Gastrocnemius medialis (tissue), 4 donors: ENCODE results near the gene SLC38A2. TPM values are rescaled to one million over a fixed set of nuclear protein-coding genes. Genes with fewer than 3 reads are reported as not detected.

Source experiments
- ATAC-seq, 2 donors: fragments of 150-250 bp; one replicate each; pipeline ENCODE4 v1.9.1; 2016
- DNase-seq, 2 donors: peaks; one replicate each; pipeline ENCODE4 v3.0.0-alpha.2; 2019
- H3K27ac ChIP-seq, 4 donors: fragments of 200-600 bp; sonication (generic); 1 replicate in 1 of 4; 2 replicates in 3 of 4; pipeline ENCODE4 v1.5.1; 2016 to 2018; ENCODE audit warnings: mild to moderate bottlenecking in 2 of 4, moderate library complexity in 1 of 4
- H3K27me3 ChIP-seq, 3 donors: fragments of 200-600 bp; sonication (generic) in 2 of 3; 1 replicate in 1 of 3; 2 replicates in 2 of 3; pipeline versions ENCODE4 v1.5.1 to v1.6.0; 2016 to 2019; ENCODE audit warnings: mild to moderate bottlenecking in 1 of 3, moderate library complexity in 1 of 3
- H3K36me3 ChIP-seq, 2 donors: fragments of 200-600 bp; sonication (generic) in 1 of 2; one replicate each; pipeline ENCODE4 v1.5.1; 2017 to 2018
- H3K4me1 ChIP-seq, 2 donors: fragments of 200-600 bp; sonication (generic) in 1 of 2; one replicate each; pipeline ENCODE4 v1.5.1; 2016 to 2017; ENCODE audit warnings: mild to moderate bottlenecking in 2 of 2
- H3K4me3 ChIP-seq, 4 donors: fragments of 200-600 bp; sonication (generic) in 3 of 4; 1 replicate in 1 of 4; 2 replicates in 3 of 4; pipeline ENCODE4 v1.5.1; 2016 to 2019; ENCODE audit warnings: mild to moderate bottlenecking in 2 of 4
- H3K9me3 ChIP-seq, 3 donors: fragments of 200-600 bp; sonication (generic) in 2 of 3; 1 replicate in 1 of 3; 2 replicates in 2 of 3; pipeline ENCODE4 v1.5.1; 2016 to 2019
- POLR2A ChIP-seq, 2 donors: fragments of 450-650 bp; IDR thresholded peaks; one replicate each; pipeline ENCODE4 v1.6.1; 2017; ENCODE audit warnings: antibody characterized with exemption in 2 of 2, mild to moderate bottlenecking in 2 of 2, moderate library complexity in 2 of 2
- in situ Hi-C, 4 donors: fragments of 200-750 bp; cut with MboI; loops; one replicate each; pipeline versions ENCODE4 v1.15.0 to v1.8.0; 2017; ENCODE audit warnings: low sequenced_read_pairs in 4 of 4
- intact Hi-C: fragments of 100-400 bp; cut with DNase I; formaldehyde crosslinking; loops from one replicate; pipeline ENCODE4 v1.15.1; 2023; ENCODE audit warnings: low total_unique reads
- total RNA-seq, 4 donors: library from RNA; depleted of rRNA; stranded (reverse); fragments of >200 nt; gene quantifications; one replicate each; pipeline versions ENCODE4 v1.1.0 to v1.2.3, GENCODE V29; 2016
- TF ChIP-seq, protein P1 (sequence below), 5 experiments: fragments of 450-650 bp in 3 of 5; fragments of 200-600 bp in 2 of 5; sonication (generic) in 2 of 5; IDR thresholded peaks in 4 of 5; conservative IDR thresholded peaks in 1 of 5; 1 replicate in 4 of 5; 2 replicates in 1 of 5; pipeline ENCODE4 v1.5.1; 2016 to 2019; ENCODE audit warnings: antibody characterized with exemption in 5 of 5, mild to moderate bottlenecking in 3 of 5, moderate library complexity in 3 of 5

Gene SLC38A2
- total RNA-seq, 4 donors from 2014 or later, result 260 to 853 (median 400) TPM

DNA sequence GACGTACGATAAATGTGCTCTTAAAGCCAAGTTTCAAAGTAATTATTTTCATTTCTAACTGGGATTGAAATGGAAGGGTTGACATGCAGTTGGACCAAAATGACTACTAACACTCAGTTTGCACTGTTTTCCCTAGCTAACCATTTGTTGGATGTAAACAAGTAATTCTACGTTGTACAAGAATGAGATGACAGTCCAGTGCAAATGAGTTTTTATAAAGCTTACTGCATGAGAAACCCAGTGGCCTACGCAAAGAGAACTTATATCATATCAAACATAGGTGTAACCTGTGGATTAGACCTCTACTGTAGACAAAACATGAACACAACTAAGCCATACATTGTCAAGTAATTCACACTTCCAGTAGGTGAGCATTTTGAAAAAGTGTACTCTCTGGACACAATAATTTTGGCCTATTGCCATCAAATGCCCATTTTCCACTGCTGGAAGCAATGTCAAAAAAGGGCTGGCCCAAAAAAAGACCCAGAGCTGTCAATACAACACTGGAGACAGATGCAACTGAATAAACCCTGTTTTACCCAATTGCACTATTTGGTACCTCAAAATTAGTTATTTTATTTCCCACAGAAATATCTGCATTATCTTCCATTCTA, 12.8 kb downstream of the SLC38A2 start:
- Histone ChIP-seq H3K36me3 (peaks cover 14 to 57% of the 10 kb centered on the region in 2 donors), H3K4me1 (peaks cover 33 to 45% of the 10 kb centered on the region in 2 donors), H3K9me3 (no peaks in the 10 kb centered on the region), H3K27me3 (no peaks in the 10 kb centered on the region), H3K27ac (peak overlapping the region; percentile 18 to 93 (median 32)), H3K4me3 (no peak overlapping the region)
- no peak for TF ChIP-seq POLR2A (IDR thresholded peaks at IDR 0.05)
- TF ChIP-seq, protein P1, sequence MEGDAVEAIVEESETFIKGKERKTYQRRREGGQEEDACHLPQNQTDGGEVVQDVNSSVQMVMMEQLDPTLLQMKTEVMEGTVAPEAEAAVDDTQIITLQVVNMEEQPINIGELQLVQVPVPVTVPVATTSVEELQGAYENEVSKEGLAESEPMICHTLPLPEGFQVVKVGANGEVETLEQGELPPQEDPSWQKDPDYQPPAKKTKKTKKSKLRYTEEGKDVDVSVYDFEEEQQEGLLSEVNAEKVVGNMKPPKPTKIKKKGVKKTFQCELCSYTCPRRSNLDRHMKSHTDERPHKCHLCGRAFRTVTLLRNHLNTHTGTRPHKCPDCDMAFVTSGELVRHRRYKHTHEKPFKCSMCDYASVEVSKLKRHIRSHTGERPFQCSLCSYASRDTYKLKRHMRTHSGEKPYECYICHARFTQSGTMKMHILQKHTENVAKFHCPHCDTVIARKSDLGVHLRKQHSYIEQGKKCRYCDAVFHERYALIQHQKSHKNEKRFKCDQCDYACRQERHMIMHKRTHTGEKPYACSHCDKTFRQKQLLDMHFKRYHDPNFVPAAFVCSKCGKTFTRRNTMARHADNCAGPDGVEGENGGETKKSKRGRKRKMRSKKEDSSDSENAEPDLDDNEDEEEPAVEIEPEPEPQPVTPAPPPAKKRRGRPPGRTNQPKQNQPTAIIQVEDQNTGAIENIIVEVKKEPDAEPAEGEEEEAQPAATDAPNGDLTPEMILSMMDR (IDR thresholded peaks at IDR 0.05 in 4 of 5, conservative IDR thresholded peaks at IDR 0.05 in 1 of 5), result no peak
- intact Hi-C loops, result no loop called here
- DNase-seq, result no peak
- in situ Hi-C loops, result loop anchor here in 3 of 4 donors (10.0 to 25.0 kb wide), 4 partner anchors 303 to 565 kb away; partner anchors contain the start of gene SCAF11 (in 1 of the 3)
- no peak for ATAC-seq

DNA sequence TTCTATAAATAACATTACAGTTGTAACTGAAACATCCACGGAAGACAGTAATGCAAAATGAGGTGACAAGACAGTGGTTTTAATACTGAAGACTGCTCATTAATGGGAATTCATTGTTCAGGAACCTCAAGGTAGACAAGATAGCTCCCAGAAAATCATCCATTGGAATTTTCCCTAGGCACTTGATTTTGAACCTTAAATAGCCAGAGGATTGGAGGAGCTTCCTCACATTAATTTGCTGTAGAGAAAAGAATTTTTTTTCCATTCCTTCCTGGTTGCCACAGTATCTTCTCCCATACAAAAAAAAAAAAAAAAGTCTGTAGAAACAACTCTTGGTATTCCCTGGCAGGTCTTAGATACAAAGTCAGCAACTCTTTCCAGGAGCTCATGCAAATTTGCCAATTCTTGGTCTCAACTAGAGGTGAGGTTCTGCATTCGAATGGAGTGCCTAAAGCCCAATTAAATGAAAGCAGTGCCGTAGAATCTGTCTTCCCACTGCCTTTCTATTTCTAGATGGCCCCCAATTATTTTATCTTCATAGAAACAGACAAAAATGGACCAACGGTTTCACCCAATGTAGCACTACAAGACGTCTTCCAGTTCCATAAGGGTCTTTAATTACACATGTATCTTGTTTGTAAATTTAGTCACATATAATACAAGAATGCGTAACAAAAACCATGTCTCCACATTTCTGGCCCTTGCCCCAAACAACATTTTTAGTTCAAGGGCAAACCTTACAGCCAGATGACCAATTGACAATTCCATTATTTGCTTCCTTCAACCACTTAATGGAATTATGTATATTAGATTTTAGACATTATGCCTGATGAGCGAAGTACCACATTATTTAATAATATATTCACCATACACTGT, 13.5 kb downstream of the SLC38A2 start:
- Histone ChIP-seq H3K4me3 (no peak overlapping the region), H3K27me3 (no peaks in the 10 kb centered on the region), H3K27ac (peak overlapping the region in 3 of 4 donors; percentile 13 to 21 (median 18)), H3K9me3 (no peaks in the 10 kb centered on the region), H3K4me1 (peaks cover 26 to 38% of the 10 kb centered on the region in 2 donors), H3K36me3 (peaks cover 14 to 50% of the 10 kb centered on the region in 2 donors)
- intact Hi-C loops (no loop called here), in situ Hi-C loops (loop anchor here in 3 of 4 donors (10.0 to 25.0 kb wide), 3 partner anchors 303 to 566 kb away; partner anchors contain the start of gene SCAF11 (in 1 of the 3))
- ATAC-seq (no peak), DNase-seq (no peak)
- TF ChIP-seq, protein P1 (IDR thresholded peaks at IDR 0.05 in 4 of 5, conservative IDR thresholded peaks at IDR 0.05 in 1 of 5), result no peak
- no peak for TF ChIP-seq POLR2A (IDR thresholded peaks at IDR 0.05)

DNA sequence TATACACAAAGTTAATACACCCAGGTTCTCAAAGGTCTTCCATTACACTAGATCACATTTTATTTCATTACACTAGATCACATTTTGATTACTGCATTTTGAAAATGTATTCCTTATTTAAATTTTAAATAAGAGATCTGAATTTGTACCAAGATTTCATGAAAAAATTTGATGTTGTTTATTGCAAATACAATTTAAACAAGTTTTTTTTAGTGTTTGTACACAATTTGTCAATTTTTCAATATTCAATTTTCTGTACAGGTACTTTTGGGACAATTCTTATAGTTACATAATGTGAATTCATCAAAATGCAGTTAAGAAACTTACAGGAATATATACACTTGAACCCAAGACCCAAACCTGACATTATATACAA, 14.3 kb downstream of the SLC38A2 start:
- Histone ChIP-seq H3K27ac (peak overlapping the region in 1 of 4 donors; percentile 69), H3K36me3 (peaks cover 13 to 43% of the 10 kb centered on the region in 2 donors), H3K4me1 (peaks cover 20 to 32% of the 10 kb centered on the region in 2 donors), H3K27me3 (no peaks in the 10 kb centered on the region), H3K4me3 (no peak overlapping the region), H3K9me3 (no peaks in the 10 kb centered on the region)
- ATAC-seq, result no peak
- intact Hi-C loops (no loop called here), in situ Hi-C loops (loop anchor here in 3 of 4 donors (10.0 to 25.0 kb wide), 3 partner anchors 304 to 566 kb away; partner anchors contain the start of gene SCAF11 (in 1 of the 3))
- TF ChIP-seq POLR2A (IDR thresholded peaks at IDR 0.05), result no peak
- TF ChIP-seq, protein P1 (IDR thresholded peaks at IDR 0.05 in 4 of 5, conservative IDR thresholded peaks at IDR 0.05 in 1 of 5), result no peak
- DNase-seq, result no peak

DNA sequence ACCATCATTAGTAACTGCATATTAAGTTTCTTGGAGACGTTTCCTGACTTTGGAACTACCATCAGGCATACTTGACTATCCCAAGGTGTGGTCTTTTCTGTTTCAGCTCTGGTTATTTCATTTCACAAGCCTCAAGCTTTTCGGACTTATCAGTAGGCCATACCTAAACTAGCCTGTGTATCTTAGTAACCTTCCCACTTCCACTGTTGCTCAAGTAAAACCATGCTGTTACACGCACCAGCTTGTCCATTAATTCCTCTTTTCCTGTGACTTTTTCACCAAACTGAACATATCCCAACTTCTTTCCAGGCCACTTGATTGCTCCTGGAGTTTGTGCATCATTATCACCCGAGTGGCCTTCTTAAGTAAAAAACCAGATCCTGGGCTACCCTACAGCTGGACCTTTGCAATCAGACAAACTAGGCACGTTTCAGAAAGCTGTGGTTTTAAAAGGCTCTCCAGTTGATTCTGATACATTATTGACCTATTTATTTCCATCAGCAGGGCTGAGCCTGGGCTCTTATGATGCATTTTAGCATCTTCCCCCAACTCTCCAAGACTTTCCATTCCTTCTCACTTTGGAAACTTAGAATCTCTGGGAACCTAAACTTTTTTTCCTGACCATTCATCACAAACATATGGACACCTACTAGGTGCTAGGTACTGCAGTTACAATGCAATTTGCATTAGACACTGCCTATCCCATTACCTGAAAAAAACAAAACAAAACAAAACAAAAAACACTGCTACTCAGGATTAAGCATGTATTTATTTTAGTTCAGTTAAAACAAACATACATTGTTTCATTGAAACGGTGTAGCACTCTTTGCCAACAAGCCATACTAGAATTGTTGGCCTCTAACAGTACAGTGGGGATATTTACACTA, 14.9 kb downstream of the SLC38A2 start:
- no peak for TF ChIP-seq POLR2A (IDR thresholded peaks at IDR 0.05)
- TF ChIP-seq, protein P1 (IDR thresholded peaks at IDR 0.05 in 4 of 5, conservative IDR thresholded peaks at IDR 0.05 in 1 of 5), result no peak
- no peak for DNase-seq
- in situ Hi-C loops (loop anchor here in 3 of 4 donors (10.0 to 25.0 kb wide), 3 partner anchors 305 to 567 kb away; partner anchors contain the start of gene SCAF11 (in 1 of the 3)), intact Hi-C loops (no loop called here)
- ATAC-seq, result peak; percentile 33 to 49
- peaks cover 12 to 36% of the 10 kb centered on the region in 2 donors for H3K36me3 ChIP-seq
- H3K27ac ChIP-seq, result peak overlapping the region; percentile 47 to 69 (median 54)
- H3K27me3 ChIP-seq, result no peaks in the 10 kb centered on the region
- H3K9me3 ChIP-seq, result no peaks in the 10 kb centered on the region
- H3K4me3 ChIP-seq, result no peak overlapping the region
- H3K4me1 ChIP-seq, result peaks cover 17 to 26% of the 10 kb centered on the region in 2 donors
